Adipose tissue (tissue), 3 donors: ENCODE results near the gene PRKCI. TPM values are rescaled to one million over a fixed set of nuclear protein-coding genes. Genes with fewer than 3 reads are reported as not detected.

Source experiments
- polyA plus RNA-seq, 3 donors: library from polyadenylated mRNA; stranded (reverse); fragments of 200-250 nt; gene quantifications; one replicate each; pipeline ENCODE4 v1.2.3, GENCODE V29; 2013
- donor health status: healthy with polysubstance abuse.
- donor health status: Bipolar disorder and iron deficiency.
- donor health status: healthy.

Gene PRKCI
- polyA plus RNA-seq, 3 donors: 4.8 to 12.8 (median 8.3) TPM

Other genes starting within 250 kb of the PRKCI start
- 10 to 100 TPM in 1 of 3 donors, 1 to 10 TPM in 2; 5.2 to 11.0 (median 6.7) TPM for gene GPR160, start 184.4 kb upstream of the PRKCI start, polyA plus RNA-seq
- 1 to 10 TPM; 3.7 to 9.4 (median 8.9) TPM for gene PHC3, start 40.7 kb upstream of the PRKCI start, polyA plus RNA-seq
- 10 to 100 TPM in 2 of 3 donors, 1 to 10 TPM in 1; 3.4 to 16.0 (median 13.3) TPM for gene SKIL, start 135.3 kb downstream of the PRKCI start, polyA plus RNA-seq
- 10 to 100 TPM in 2 of 3 donors, 1 to 10 TPM in 1; 2.0 to 28.2 (median 16.4) TPM for gene CLDN11, start 196.4 kb downstream of the PRKCI start, polyA plus RNA-seq